Spleen (tissue), 7 donors: ENCODE measurements around the gene PPP1R27.

Source experiments
- POLR2A ChIP-seq, 3 donors: fragments of 450-650 bp; IDR thresholded peaks; one replicate each; pipeline ENCODE4 v1.5.1; 2017; ENCODE audit warnings: antibody characterized with exemption in 3 of 3, mild to moderate bottlenecking in 1 of 3
- POLR2AphosphoS5 ChIP-seq, 3 donors: sonication (generic); formaldehyde crosslinking; IDR thresholded peaks; one replicate each; pipeline ENCODE4 v1.5.1; 2017; ENCODE audit warnings: antibody characterized with exemption in 3 of 3
- TF ChIP-seq, protein P1 (sequence below), 11 experiments: fragments of 200-600 bp in 7 of 11; fragments of 450-650 bp in 4 of 11; sonication (generic) in 4 of 11; IDR thresholded peaks in 8 of 11; conservative IDR thresholded peaks in 3 of 11; 1 replicate in 7 of 11; 2 replicates in 4 of 11; pipeline versions ENCODE4 v1.4.0 to v1.8.0; 2016 to 2021; ENCODE audit warnings: antibody characterized with exemption in 11 of 11, inconsistent platforms in 4 of 11, mild to moderate bottlenecking in 1 of 11
- donor health status: DM: no; HTN: no; CAD: no; lungs with moderate emphysema.
- donor health status: DM: no; HTN: no; CAD: no.
- donor health status: DM: no; HTN: no; CAD: no.

DNA sequence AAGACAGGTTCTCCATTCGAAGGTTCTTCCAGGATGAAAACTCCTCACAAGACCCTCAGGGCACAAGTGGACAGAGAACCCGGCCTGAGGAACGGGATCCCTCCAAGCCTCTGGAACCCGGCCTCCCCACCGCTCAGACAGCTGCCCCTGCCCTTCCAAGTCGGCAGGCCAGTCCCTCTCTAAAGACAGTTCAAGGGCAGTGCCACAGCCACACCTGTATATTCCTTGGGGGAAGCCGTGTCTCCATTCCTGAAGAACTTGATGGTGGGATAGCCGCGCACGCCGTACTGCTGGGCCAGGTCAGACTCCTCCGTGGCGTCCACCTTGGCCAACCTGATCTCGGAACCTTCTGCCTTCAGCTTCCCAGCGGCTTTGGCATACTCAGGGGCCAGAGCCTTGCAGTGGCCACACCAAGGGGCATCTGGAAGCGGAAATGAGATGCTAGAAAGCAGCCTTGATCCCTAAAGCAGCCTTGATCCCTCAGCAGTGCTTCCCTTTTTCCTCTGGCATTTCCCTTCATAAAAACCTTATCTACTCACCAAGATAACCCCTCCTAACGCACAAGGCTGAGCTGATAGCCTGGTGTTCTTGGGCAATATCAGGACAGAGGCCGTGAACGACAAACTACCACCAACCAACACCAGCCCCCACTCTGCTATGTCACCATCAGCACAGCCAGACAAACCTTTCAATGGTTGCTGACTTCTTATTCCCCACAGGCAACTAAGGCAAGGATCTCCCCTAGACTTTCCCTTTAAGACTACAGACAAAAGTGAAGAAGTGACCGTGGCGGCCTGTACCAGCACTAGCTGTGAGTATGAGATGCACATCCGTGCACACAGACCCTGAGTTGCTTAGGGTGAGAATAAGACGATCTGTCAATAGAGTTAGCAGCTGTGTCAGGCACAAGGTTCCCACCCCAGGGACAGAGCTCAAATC, 24.4 kb upstream of the PPP1R27 start:
- no peak for TF ChIP-seq POLR2A (IDR thresholded peaks at IDR 0.05)
- TF ChIP-seq, protein P1, sequence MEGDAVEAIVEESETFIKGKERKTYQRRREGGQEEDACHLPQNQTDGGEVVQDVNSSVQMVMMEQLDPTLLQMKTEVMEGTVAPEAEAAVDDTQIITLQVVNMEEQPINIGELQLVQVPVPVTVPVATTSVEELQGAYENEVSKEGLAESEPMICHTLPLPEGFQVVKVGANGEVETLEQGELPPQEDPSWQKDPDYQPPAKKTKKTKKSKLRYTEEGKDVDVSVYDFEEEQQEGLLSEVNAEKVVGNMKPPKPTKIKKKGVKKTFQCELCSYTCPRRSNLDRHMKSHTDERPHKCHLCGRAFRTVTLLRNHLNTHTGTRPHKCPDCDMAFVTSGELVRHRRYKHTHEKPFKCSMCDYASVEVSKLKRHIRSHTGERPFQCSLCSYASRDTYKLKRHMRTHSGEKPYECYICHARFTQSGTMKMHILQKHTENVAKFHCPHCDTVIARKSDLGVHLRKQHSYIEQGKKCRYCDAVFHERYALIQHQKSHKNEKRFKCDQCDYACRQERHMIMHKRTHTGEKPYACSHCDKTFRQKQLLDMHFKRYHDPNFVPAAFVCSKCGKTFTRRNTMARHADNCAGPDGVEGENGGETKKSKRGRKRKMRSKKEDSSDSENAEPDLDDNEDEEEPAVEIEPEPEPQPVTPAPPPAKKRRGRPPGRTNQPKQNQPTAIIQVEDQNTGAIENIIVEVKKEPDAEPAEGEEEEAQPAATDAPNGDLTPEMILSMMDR (IDR thresholded peaks at IDR 0.05 in 8 of 11, conservative IDR thresholded peaks at IDR 0.05 in 3 of 11): no peak
- TF ChIP-seq POLR2AphosphoS5 (IDR thresholded peaks at IDR 0.05): peak; percentile 25 to 80 (median 64)
